SK-N-SH treated with all-trans-retinoic acid at 6 μM for 48 hours (cell line): ENCODE results near the gene SEMA4A.

ENCODE experiments used
- CREB5 ChIP-seq: fragments of 250-450 bp; sonication (Bioruptor Pico); IDR thresholded peaks from 2 replicates; pipeline ENCODE4 v1.5.1; 2020; ENCODE audit warnings: low read depth, mild to moderate bottlenecking, moderate library complexity
- CSDC2 ChIP-seq: fragments of 250-450 bp; sonication (Bioruptor Pico); IDR thresholded peaks from 2 replicates; pipeline ENCODE4 v1.5.0; 2020; ENCODE audit warnings: mild to moderate bottlenecking, moderate library complexity
- PPARA ChIP-seq: fragments of 250-450 bp; sonication (Bioruptor Pico); IDR thresholded peaks from 2 replicates; pipeline ENCODE4 v1.5.0; 2020; ENCODE audit warnings: mild to moderate bottlenecking, borderline replicate concordance
- RARB ChIP-seq: fragments of 250-450 bp; sonication (Bioruptor Pico); IDR thresholded peaks from 2 replicates; pipeline ENCODE4 v1.8.0; 2021; ENCODE audit warnings: mild to moderate bottlenecking, moderate library complexity
- ZFP30 ChIP-seq: fragments of 450-650 bp; formaldehyde crosslinking; IDR thresholded peaks from 2 replicates; pipeline ENCODE4 v1.5.0; 2022; ENCODE audit warnings: mild to moderate bottlenecking, moderate library complexity
- TF ChIP-seq, protein P1 (sequence below): fragments of 250-450 bp; sonication (Bioruptor Pico); IDR thresholded peaks from 2 replicates; pipeline ENCODE4 v1.8.0; 2020; ENCODE audit warnings: mild to moderate bottlenecking, moderate library complexity, borderline replicate concordance

DNA sequence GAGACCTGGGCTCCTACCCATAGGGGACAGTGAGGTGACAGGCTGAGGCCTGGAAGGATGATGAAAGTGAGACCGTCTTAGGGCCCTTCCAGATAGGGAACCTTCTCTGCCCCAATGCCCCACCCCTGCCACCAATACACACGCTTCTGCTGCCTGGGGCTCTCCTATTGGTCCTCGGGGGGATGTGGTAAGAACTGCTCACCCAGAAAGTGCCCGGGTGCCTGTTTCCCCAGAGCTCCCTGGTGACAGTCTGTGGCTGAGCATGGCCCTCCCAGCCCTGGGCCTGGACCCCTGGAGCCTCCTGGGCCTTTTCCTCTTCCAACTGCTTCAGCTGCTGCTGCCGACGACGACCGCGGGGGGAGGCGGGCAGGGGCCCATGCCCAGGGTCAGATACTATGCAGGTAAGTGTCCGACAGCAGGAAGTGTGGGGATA, 948 bp downstream of the SEMA4A start:
- TF ChIP-seq ZFP30 (CRISPR knock-in tag) (no peak), CREB5 (no peak), PPARA (CRISPR knock-in tag) (no peak), CSDC2 (CRISPR knock-in tag) (no peak), RARB (CRISPR knock-in tag) (no peak)
- TF ChIP-seq, protein P1, sequence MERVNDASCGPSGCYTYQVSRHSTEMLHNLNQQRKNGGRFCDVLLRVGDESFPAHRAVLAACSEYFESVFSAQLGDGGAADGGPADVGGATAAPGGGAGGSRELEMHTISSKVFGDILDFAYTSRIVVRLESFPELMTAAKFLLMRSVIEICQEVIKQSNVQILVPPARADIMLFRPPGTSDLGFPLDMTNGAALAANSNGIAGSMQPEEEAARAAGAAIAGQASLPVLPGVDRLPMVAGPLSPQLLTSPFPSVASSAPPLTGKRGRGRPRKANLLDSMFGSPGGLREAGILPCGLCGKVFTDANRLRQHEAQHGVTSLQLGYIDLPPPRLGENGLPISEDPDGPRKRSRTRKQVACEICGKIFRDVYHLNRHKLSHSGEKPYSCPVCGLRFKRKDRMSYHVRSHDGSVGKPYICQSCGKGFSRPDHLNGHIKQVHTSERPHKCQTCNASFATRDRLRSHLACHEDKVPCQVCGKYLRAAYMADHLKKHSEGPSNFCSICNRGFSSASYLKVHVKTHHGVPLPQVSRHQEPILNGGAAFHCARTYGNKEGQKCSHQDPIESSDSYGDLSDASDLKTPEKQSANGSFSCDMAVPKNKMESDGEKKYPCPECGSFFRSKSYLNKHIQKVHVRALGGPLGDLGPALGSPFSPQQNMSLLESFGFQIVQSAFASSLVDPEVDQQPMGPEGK (CRISPR knock-in tag) = no peak
